ENCODE results near the gene ZNF215. TPM values are rescaled to one million over a fixed set of nuclear protein-coding genes. Genes with fewer than 3 reads are reported as not detected.

Gene ZNF215
- total RNA-seq, 1 donor from 2014 or later = 7.0 TPM

- peaks cover 2% of the 10 kb centered on the region for H3K4me1 Mint-ChIP-seq (ENCODE audit: low read depth, unreplicated experiment)
- H3K27me3 Mint-ChIP-seq (ENCODE audit: unreplicated experiment) = no peaks in the 10 kb centered on the region
- H3K4me3 Mint-ChIP-seq (ENCODE audit: unreplicated experiment) = no peak within 1 kb of the TSS
- H3K9me3 Mint-ChIP-seq (ENCODE audit: unreplicated experiment) = peaks cover 2% of the 10 kb centered on the region
- no peak for TF ChIP-seq CTCF (IDR thresholded peaks at IDR 0.05; ENCODE audit: partially characterized antibody, unreplicated experiment)
- no peaks in the 10 kb centered on the region for H3K36me3 Mint-ChIP-seq (ENCODE audit: unreplicated experiment)
- DNase-seq = no peak
- H3K27ac Mint-ChIP-seq (ENCODE audit: unreplicated experiment) = no peak within 1 kb of the TSS
Measured at GRCh38 chr11:6920702-6921101, 5.5 kb upstream of the ZNF215 start, which contains the start of gene OR2D3. OR2D3 (plus strand) TSS chr11:6921002; CDS start chr11:6921002, 0 bp downstream.

GRCh38 chr11:6925007-6925577 is 1.1 kb upstream of the ZNF215 start:
- peaks cover 5% of the 10 kb centered on the region for H3K9me3 Mint-ChIP-seq (ENCODE audit: unreplicated experiment)
- no peaks in the 10 kb centered on the region for H3K36me3 Mint-ChIP-seq (ENCODE audit: unreplicated experiment)
- TF ChIP-seq CTCF (IDR thresholded peaks at IDR 0.05; ENCODE audit: partially characterized antibody, unreplicated experiment) = no peak
- peaks cover 3% of the 10 kb centered on the region for H3K27me3 Mint-ChIP-seq (ENCODE audit: unreplicated experiment)
- H3K4me1 Mint-ChIP-seq (ENCODE audit: low read depth, unreplicated experiment) = peaks cover 23% of the 10 kb centered on the region
- H3K4me3 Mint-ChIP-seq (ENCODE audit: unreplicated experiment) = no peak overlapping the region
- DNase-seq = no peak
- H3K27ac Mint-ChIP-seq (ENCODE audit: unreplicated experiment) = no peak overlapping the region

GRCh38 chr11:6925636-6926207 is 504 bp upstream of the ZNF215 start:
- H3K9me3 Mint-ChIP-seq (ENCODE audit: unreplicated experiment) = peaks cover 5% of the 10 kb centered on the region
- peak overlapping the region; percentile 97 for H3K4me3 Mint-ChIP-seq (ENCODE audit: unreplicated experiment)
- no peaks in the 10 kb centered on the region for H3K36me3 Mint-ChIP-seq (ENCODE audit: unreplicated experiment)
- peak overlapping the region; percentile 74 for H3K27ac Mint-ChIP-seq (ENCODE audit: unreplicated experiment)
- no peak for DNase-seq
- H3K4me1 Mint-ChIP-seq (ENCODE audit: low read depth, unreplicated experiment) = peaks cover 23% of the 10 kb centered on the region
- TF ChIP-seq CTCF (IDR thresholded peaks at IDR 0.05; ENCODE audit: partially characterized antibody, unreplicated experiment) = no peak
- peaks cover 3% of the 10 kb centered on the region for H3K27me3 Mint-ChIP-seq (ENCODE audit: unreplicated experiment)

- no peak for TF ChIP-seq CTCF (IDR thresholded peaks at IDR 0.05; ENCODE audit: partially characterized antibody, unreplicated experiment)
- no peak for DNase-seq
- H3K36me3 Mint-ChIP-seq (ENCODE audit: unreplicated experiment) = no peaks in the 10 kb centered on the region
- peaks cover 3% of the 10 kb centered on the region for H3K27me3 Mint-ChIP-seq (ENCODE audit: unreplicated experiment)
- peak overlapping the region; percentile 97 for H3K4me3 Mint-ChIP-seq (ENCODE audit: unreplicated experiment)
- peaks cover 23% of the 10 kb centered on the region for H3K4me1 Mint-ChIP-seq (ENCODE audit: low read depth, unreplicated experiment)
- H3K27ac Mint-ChIP-seq (ENCODE audit: unreplicated experiment) = peak overlapping the region; percentile 74
- H3K9me3 Mint-ChIP-seq (ENCODE audit: unreplicated experiment) = peaks cover 5% of the 10 kb centered on the region
Measured at GRCh38 chr11:6927030-6927617, 898 bp downstream of the ZNF215 start.

- no peak for TF ChIP-seq CTCF (IDR thresholded peaks at IDR 0.05; ENCODE audit: partially characterized antibody, unreplicated experiment)
- peaks cover 3% of the 10 kb centered on the region for H3K27me3 Mint-ChIP-seq (ENCODE audit: unreplicated experiment)
- peaks cover 5% of the 10 kb centered on the region for H3K9me3 Mint-ChIP-seq (ENCODE audit: unreplicated experiment)
- H3K36me3 Mint-ChIP-seq (ENCODE audit: unreplicated experiment) = no peaks in the 10 kb centered on the region
- H3K4me1 Mint-ChIP-seq (ENCODE audit: low read depth, unreplicated experiment) = peaks cover 23% of the 10 kb centered on the region
- peak overlapping the region; percentile 83 for H3K27ac Mint-ChIP-seq (ENCODE audit: unreplicated experiment)
- peak; percentile 24 for DNase-seq
- peak overlapping the region; percentile 64 for H3K4me3 Mint-ChIP-seq (ENCODE audit: unreplicated experiment)
Measured at GRCh38 chr11:6928916-6929315, 2.7 kb downstream of the ZNF215 start.

Data from glutamatergic neuron (in vitro differentiated cells).